Head of caudate nucleus (tissue), 42 donors: Measurements from ENCODE around the gene PLEKHN1.

Source experiments
- DNase-seq, 42 donors: peaks; one replicate each; pipeline versions ENCODE4 v3.0.0 to v3.0.0-alpha.2; 2020 to 2021; ENCODE audit warnings: mixed read lengths in 7 of 42
- intact Hi-C: fragments of 100-400 bp; cut with DNase I; formaldehyde crosslinking; loops from one replicate; pipeline ENCODE4 v1.15.0; 2022

PLEKHN1 gene

DNA sequence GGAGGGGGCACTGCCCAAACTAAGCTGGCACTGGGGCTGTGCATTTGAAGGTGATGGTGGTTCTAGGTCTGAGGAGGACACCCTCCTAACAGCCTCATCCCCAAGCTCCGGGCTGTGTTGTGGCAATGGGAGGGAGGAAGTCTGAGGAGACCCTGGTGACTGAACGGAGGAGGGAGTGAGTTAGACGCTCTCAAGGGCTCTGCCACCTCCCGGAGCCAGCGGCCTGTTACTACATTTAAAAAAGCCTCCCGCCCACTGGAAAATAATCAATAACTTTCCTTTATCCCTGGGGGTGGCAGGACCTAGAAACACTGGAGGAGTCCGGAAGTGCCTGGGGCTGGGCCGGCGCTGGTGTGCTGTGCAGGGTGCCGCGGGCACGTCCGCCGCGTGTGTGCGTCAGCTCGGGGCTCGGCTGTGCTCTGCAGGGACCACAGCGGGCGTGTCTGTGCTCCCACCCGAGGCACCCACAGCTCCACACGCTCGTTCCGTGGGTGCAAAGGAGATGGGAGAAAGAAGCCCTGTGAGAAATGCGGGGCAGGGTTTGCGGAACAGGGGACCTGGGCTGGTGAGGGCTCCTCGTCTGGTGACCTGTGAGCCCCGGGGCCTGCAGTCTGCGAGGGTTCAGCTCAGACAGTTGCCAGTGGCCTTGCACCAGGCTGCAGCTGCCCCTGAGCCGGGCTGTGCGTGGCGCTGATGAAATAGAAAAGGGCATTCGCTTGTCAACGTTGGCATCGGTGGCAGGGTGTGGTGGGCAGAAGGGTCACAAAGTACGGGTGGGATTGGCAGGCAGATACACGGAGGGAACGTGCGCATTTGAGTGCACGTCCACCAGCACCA, 37.2 kb upstream of the PLEKHN1 start:
- no peak for DNase-seq
- intact Hi-C loops: no loop called here

DNA sequence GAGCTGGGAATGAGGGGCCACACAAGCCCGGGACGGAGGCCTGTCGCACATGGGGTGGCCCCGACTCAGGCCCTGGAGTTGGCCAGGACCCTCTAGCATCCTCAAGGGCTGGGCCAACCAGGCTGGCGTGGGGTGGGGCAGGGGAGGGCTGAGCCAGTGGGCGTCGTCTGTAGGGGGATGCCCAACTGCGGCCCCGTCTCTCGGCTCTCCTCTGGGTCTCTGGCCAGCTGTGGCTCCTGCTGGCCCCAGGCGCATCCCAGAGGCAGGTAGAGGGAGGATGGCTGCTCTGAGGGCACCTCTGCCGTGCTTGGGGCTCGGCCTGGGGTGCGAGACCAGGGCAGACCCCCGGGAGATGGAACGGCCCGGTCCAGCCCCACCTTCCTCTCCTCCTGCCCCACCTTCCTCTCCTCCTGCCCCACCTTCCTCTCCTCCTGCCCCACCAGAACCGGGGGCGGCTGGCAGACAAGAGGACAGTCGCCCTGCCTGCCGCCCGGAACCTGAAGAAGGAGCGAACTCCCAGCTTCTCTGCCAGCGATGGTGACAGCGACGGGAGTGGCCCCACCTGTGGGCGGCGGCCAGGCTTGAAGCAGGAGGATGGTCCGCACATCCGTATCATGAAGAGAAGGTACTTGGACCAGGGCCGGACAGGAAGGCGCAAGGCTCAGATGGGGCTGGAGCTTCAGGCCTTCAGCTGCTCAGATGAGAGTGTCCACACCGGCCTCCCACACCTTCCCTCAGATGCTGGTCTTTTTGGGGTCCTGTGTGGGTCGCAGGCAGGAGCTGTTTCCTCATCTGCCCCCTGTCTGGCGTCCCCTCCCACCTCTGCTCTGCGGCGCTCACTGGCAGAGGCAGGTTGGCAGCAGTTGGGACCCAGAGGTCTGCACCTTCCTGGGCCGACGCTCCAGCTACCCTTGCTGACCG, 36.3 kb upstream of the PLEKHN1 start:
- DNase-seq: no peak
- intact Hi-C loops: no loop called here

- DNase-seq: no peak
- intact Hi-C loops: no loop called here
Measured at GRCh38 chr1:930633-931138, 35.6 kb upstream of the PLEKHN1 start.

DNA sequence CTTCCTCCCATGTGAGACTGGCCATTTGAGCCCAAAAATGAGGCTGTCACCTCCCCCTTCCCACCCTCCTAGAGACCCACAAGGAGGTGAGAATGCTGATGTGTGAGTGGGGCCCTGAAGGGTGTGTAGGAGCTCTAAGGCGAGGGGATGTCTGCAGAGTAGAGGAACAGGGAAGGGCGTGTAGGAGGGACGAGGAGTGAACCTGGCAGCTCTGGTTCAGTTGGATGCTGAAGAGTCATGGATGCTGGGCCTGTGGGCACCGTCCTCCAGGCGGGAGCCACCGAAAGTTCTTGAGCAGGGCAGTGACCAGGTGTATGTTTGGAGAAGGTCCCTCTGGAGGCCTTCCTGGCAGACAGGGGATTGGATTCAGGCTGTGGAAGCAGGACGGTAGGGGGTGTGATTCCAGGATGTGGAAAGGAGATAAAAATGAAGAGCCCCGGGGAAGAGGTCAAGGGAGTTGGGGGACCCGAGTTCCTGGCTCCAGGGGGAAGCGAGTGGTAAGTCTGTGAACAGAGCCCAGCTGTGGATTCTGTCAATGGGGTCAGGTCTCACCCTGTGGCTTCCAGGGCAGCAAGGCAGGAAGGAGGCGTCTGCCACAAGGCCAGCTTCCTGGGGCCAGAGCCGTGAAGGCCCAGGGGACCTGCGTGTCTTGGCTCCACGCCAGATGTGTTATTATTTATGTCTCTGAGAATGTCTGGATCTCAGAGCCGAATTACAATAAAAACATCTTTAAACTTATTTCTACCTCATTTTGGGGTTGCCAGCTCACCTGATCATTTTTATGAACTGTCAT, 34.7 kb upstream of the PLEKHN1 start:
- DNase-seq: no peak
- intact Hi-C loops: no loop called here

- no peak for DNase-seq
- intact Hi-C loops: no loop called here
Measured at GRCh38 chr1:932173-932510, 34.1 kb upstream of the PLEKHN1 start.

DNA sequence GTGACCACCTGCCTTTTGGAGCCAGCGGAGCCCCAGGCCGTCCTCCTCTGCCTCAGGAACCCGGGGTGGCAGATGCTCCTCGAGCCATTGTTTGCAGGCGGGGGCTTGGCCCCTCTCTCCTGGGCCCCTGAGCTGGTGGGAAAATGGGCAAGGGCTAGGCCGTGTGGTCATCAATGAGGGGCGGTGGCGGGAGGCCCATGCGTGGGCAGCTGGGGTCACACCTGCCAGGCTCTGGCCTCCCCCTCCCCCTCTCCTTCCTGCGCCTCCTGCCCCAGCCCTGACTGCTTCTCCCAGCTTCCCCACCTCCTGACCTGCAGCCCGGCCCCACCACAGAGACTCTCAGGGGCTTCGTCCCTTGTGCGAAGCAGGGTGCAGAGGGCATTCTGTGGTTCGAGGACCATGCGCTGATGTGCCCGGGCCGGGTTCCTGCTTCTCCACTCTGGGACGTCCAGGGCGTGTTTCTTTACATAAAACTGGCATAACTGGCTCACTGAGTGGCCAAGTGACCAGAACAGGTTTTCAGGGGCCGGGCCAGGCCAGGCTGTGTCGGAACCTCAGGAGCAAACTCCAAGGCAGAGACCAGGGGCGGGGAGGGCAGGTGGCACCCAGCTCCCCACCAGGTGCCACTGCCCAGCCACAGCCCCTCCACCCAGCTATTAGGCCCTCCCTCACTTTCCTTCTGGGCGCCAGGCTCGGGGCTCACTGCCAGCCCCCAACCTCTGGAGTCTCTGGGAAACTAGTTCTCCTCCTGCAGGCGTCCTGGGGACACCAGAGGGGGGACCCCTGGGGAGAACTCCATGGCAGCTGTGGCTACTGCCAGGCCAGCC, 33.3 kb upstream of the PLEKHN1 start:
- intact Hi-C loops: no loop called here
- no peak for DNase-seq

GRCh38 chr1:933603-933940, 32.7 kb upstream of the PLEKHN1 start:
- intact Hi-C loops: no loop called here
- DNase-seq: no peak

- intact Hi-C loops: no loop called here
- peak in 31 of 42 donors; percentile 25 to 76 (median 51) for DNase-seq
Measured at GRCh38 chr1:934991-935750, 31.1 kb upstream of the PLEKHN1 start.

- peak in 6 of 42 donors; percentile 35 to 63 (median 47) for DNase-seq
- intact Hi-C loops: no loop called here
Measured at GRCh38 chr1:935751-936231, 30.5 kb upstream of the PLEKHN1 start.

DNA sequence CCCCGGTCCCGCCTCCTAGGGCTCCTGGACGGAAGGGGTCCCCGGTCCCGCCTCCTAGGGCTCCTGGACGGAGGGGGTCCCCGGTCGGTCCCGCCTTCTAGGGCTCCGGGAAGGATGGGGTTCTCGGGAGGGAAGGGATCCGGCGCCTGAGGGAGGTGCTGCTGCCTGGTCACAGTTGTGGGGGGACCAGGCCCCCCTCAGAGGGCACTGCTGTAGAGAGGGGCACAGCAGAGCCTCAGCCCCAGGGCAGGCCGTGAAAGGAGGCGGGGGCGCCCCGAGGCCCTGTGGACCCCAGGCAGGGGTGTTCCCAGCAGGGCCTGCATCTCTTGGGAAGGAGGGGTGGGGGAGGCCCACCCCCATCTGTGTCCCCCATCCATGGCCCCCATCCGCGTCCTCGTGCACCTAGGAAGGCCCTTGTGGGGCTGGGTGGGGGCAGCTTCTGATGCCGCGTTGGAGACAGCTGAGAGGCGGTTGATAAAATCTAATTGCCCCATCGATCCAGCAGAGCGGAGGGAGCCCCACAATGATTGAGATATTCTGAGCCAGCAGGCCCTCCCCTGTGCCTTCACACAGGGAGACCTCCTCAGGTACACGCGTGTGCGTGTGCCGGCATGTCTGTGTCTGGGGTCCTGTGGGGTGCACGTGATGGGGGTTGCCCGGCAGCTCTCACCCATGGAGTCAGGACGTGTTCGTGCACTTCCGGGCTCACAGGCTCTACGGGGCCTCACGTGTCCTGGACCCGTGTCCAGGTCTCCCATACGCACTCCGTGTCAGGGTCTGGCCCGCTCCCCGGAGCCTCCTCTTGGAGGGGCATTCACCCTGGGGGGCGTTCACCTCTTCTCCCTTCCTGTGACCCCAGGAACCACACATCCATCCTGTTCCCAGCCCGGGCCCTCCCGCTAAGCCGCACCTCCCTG, 29.7 kb upstream of the PLEKHN1 start:
- no peak for DNase-seq
- intact Hi-C loops: no loop called here

GRCh38 chr1:937521-937920, 28.8 kb upstream of the PLEKHN1 start:
- intact Hi-C loops: no loop called here
- no peak for DNase-seq

- intact Hi-C loops: no loop called here
Measured at GRCh38 chr1:938088-938683, 28.1 kb upstream of the PLEKHN1 start.

DNA sequence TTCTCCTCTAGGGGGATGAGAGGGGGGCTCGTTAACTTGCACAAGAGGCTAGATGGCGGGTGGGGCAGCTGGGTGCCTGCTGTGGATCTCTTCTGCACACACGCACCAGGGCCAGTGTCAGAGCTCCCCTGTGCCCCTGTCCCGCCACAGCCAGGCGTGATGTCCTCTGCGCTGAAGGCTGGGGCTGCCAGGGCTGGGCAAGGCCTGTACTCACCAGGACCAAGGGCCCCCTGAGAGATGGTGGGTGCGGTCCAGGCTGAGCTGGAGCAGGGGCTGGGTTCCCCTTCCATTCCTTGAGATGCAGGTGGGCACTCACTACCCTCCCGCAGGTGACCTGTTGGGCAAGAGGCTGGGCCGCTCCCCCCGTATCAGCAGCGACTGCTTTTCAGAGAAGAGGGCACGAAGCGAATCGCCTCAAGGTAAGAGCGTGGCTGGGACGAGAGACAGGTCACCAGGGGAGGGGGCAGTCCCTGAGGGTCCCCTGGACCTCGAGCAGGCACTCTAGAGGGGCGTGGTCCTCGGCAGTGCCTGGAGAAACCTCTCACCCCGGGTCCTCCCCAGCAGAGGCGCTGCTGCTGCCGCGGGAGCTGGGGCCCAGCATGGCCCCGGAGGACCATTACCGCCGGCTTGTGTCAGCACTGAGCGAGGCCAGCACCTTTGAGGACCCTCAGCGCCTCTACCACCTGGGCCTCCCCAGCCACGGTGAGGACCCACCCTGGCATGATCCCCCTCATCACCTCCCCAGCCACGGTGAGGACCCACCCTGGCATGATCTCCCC, 27.4 kb upstream of the PLEKHN1 start:
- intact Hi-C loops: no loop called here
- DNase-seq: no peak

More at GRCh38 chr1:938088-938683, 28.1 kb upstream of the PLEKHN1 start:
- DNase-seq: no peak

DNA sequence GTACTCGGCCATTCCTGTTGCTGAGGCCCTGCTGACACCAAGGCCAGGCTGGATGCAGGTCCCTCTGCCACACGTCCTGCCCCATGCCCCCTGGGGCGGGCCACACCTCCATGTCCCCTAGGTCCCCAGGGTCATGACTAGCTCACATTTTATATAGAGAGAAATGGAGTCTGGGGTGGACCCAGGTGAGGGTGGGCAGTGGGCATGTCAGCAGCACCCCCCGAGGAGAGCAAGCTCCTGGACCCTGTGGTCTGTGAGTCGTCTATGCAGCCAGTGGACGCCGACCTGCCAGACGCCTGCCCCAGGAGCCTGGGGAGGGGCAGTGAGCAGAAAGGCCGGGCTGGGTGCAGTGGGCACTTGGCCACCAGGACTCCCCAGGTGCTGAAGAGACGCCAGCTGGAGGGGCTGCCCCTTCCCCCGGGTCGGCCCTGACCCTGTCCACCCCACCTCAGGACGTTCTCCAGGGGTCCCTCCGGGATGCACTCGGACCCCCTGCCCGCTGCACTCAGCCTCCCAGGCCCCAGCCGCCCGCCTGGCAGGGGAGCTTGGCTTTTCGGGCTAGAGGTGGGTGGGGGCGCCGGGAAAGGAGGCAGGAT, 26.7 kb upstream of the PLEKHN1 start:
- intact Hi-C loops: no loop called here
- no peak for DNase-seq
